Uterus (tissue), 4 donors: ENCODE measurements around the gene TMEM87B. TPM values are rescaled to one million over a fixed set of nuclear protein-coding genes. Genes with fewer than 3 reads are reported as not detected.
"Not testable (repeated sequence)": the region's sequence is repeated elsewhere in the genome, so short reads cannot be mapped to it uniquely, and the experiment has no call there.

Experiments used
- DNase-seq, 2 donors: peaks; one replicate each; pipeline ENCODE4 v3.0.0-alpha.2; 2019 to 2020
- H3K27ac ChIP-seq, 2 donors: fragments of 200-600 bp; sonication (generic); 1 replicate in 1 of 2; 2 replicates in 1 of 2; pipeline ENCODE4 v1.5.1; 2016 to 2018
- H3K27me3 ChIP-seq, 2 donors: fragments of 200-600 bp; sonication (generic); one replicate each; pipeline ENCODE4 v1.5.1; 2018 to 2019; ENCODE audit warnings: control low read depth in 1 of 2
- H3K36me3 ChIP-seq, 2 donors: fragments of 200-600 bp; sonication (generic); one replicate each; pipeline ENCODE4 v1.5.1; 2019; ENCODE audit warnings: control low read depth in 1 of 2
- H3K4me1 ChIP-seq, 2 donors: fragments of 200-600 bp; sonication (generic); one replicate each; pipeline ENCODE4 v1.5.1; 2018 to 2019; ENCODE audit warnings: control low read depth in 1 of 2
- H3K4me3 ChIP-seq, 2 donors: fragments of 200-600 bp; sonication (generic); 1 replicate in 1 of 2; 2 replicates in 1 of 2; pipeline ENCODE4 v1.5.1; 2018 to 2019; ENCODE audit warnings: mild to moderate bottlenecking in 1 of 2
- H3K9me3 ChIP-seq, 2 donors: fragments of 200-600 bp; sonication (generic); one replicate each; pipeline ENCODE4 v1.5.1; 2019; ENCODE audit warnings: control low read depth in 1 of 2
- POLR2A ChIP-seq, 2 donors: fragments of 450-650 bp; IDR thresholded peaks; one replicate each; pipeline ENCODE4 v1.6.1; 2016; ENCODE audit warnings: antibody characterized with exemption in 2 of 2, mild to moderate bottlenecking in 1 of 2, moderate library complexity in 1 of 2
- intact Hi-C: fragments of 100-400 bp; cut with DNase I; formaldehyde crosslinking; loops from one replicate; pipeline ENCODE4 v1.15.1; 2023; ENCODE audit warnings: low total_unique reads
- total RNA-seq, 4 donors: library from RNA; depleted of rRNA in 3 of 4; stranded (reverse); fragments of >200 nt in 3 of 4; gene quantifications; one replicate each; pipeline versions ENCODE4 v1.1.0 to v1.2.4, GENCODE V29; 2014 to 2023
- TF ChIP-seq, protein P1 (sequence below), 4 experiments: fragments of 200-600 bp in 2 of 4; fragments of 450-650 bp in 2 of 4; sonication (generic) in 2 of 4; IDR thresholded peaks; one replicate each; pipeline ENCODE4 v1.5.1; 2016 to 2019; ENCODE audit warnings: antibody characterized with exemption in 4 of 4, mild to moderate bottlenecking in 2 of 4, moderate library complexity in 1 of 4
- donor health status: DM: yes; HTN: yes; CAD: no.

The TMEM87B gene
- total RNA-seq, 4 donors from 2014 or later, result 6.7 to 51.6 (median 27.0) TPM

DNA sequence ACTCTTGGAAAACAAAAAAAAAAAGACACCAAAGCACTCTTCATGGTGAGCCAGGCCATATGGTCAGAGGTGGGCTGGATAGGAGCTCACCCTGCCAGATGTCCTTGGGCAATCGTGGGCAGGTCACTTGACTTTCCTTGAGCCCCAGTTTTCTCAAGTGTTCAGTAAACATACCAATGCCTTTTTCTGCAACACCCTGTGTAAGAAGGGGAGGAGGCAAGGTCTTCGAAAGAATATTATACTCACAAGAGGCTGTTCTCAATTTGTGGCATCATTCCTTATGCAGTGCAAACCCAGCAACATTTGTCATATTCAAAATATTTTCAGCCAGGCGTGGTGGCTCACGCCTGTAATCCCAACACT is 22.9 kb upstream of the TMEM87B start:
- intact Hi-C loops, result no loop called here

DNA sequence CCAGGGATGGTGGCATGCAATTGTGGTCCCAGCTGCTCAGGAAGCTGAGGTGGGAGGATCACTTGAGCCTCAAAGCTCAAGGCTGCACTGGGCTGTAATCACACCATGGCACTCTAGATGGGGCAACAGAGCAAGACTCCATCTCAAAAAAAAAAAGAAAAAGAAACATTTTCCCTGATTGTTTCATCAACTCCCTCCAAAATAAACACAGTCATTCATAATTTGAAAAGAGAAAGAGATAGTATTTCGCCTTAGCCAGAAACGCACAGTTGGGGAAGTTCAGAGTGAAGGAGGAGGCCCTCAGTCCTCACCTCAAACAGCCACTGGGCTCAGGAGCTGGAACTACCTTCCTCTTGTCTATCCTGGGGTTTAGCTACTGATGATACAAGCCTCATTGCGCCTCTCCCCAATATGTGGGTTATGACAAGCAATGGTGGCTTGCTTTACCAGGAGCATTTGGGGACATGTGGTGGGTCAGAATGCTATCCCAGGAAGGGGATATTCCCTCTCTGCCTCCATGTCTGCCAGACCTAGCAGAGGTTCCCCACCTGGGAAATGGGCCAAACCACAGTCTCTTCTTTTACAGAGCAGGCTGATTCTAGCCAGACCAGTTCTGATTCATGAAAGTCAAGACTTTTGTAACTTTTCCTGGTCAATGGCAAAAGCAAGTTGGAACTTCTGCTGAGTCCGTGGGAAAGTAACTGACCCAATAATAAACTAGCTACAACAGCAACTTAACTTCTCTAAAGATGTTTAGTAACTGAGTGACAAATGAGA is 22.2 kb upstream of the TMEM87B start:
- no peak for TF ChIP-seq POLR2A (IDR thresholded peaks at IDR 0.05)
- TF ChIP-seq, protein P1, sequence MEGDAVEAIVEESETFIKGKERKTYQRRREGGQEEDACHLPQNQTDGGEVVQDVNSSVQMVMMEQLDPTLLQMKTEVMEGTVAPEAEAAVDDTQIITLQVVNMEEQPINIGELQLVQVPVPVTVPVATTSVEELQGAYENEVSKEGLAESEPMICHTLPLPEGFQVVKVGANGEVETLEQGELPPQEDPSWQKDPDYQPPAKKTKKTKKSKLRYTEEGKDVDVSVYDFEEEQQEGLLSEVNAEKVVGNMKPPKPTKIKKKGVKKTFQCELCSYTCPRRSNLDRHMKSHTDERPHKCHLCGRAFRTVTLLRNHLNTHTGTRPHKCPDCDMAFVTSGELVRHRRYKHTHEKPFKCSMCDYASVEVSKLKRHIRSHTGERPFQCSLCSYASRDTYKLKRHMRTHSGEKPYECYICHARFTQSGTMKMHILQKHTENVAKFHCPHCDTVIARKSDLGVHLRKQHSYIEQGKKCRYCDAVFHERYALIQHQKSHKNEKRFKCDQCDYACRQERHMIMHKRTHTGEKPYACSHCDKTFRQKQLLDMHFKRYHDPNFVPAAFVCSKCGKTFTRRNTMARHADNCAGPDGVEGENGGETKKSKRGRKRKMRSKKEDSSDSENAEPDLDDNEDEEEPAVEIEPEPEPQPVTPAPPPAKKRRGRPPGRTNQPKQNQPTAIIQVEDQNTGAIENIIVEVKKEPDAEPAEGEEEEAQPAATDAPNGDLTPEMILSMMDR (IDR thresholded peaks at IDR 0.05), result no peak
- intact Hi-C loops, result no loop called here
- H3K9me3 ChIP-seq, result no peaks in the 10 kb centered on the region
- no peak overlapping the region for H3K4me3 ChIP-seq
- no peaks in the 10 kb centered on the region for H3K36me3 ChIP-seq
- no peaks in the 10 kb centered on the region for H3K27me3 ChIP-seq
- H3K4me1 ChIP-seq, result no peaks in the 10 kb centered on the region
- peak in 1 of 2 donors; percentile 37 for DNase-seq
- H3K27ac ChIP-seq, result peak overlapping the region; percentile 23 to 52

More for the DNA sequence above, 22.9 kb upstream of the TMEM87B start:
- DNase-seq, result no peak
- H3K4me1 ChIP-seq, result no peaks in the 10 kb centered on the region
- no peak overlapping the region for H3K4me3 ChIP-seq
- H3K36me3 ChIP-seq, result no peaks in the 10 kb centered on the region
- H3K27ac ChIP-seq, result peak overlapping the region; percentile 23 to 52
- no peaks in the 10 kb centered on the region for H3K27me3 ChIP-seq
- H3K9me3 ChIP-seq, result no peaks in the 10 kb centered on the region
- no peak for TF ChIP-seq POLR2A (IDR thresholded peaks at IDR 0.05)
- TF ChIP-seq, protein P1 (IDR thresholded peaks at IDR 0.05), result no peak

DNA sequence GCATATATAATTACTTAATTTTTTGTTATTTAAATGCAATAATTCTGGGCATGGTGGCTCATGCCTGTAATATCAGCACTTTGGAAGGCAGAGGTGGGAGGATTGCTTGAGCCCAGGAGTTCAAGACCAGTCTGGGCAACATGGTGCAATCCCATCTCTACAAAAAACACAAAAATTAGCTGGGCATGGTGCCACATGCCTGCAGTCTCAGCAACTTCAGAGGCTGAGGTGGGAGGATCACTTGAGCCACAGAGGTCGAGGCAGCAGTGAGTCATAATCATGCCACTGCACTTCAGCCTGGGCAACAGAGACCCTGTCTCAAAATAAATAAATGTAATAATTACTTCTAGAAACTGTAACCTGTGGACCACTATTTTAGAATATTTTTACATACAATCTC is 21.5 kb upstream of the TMEM87B start:
- intact Hi-C loops, result no loop called here
- H3K27me3 ChIP-seq, result no peaks in the 10 kb centered on the region
- DNase-seq, result peak in 1 of 2 donors; percentile 24
- no peaks in the 10 kb centered on the region for H3K4me1 ChIP-seq
- peak overlapping the region in 1 of 2 donors; percentile 52 for H3K27ac ChIP-seq
- no peak overlapping the region for H3K4me3 ChIP-seq
- TF ChIP-seq, protein P1 (IDR thresholded peaks at IDR 0.05), result no peak
- TF ChIP-seq POLR2A (IDR thresholded peaks at IDR 0.05), result no peak
- H3K36me3 ChIP-seq, result no peaks in the 10 kb centered on the region
- H3K9me3 ChIP-seq, result no peaks in the 10 kb centered on the region

DNA sequence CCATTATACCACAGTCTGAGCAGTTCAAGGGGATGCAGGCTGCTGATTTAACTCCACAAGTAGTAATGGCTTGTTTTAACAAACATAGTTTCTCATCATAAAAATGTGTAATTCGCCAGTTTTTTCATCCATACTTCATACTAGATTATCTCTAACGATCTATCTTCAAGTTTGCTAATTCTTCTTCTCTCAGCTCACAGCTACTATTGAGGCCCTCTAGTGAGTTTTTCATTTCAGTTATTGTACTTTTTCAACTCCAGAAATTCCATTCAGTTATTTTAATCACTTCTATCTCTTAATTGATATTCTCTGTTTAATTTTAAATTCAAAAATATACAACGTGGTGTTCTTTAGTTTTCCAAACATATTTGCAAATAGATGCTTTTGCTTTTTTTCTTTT is 20.1 kb upstream of the TMEM87B start:
- intact Hi-C loops, result no loop called here
- H3K9me3 ChIP-seq, result no peaks in the 10 kb centered on the region
- TF ChIP-seq POLR2A (IDR thresholded peaks at IDR 0.05), result no peak
- TF ChIP-seq, protein P1 (IDR thresholded peaks at IDR 0.05), result no peak
- H3K27me3 ChIP-seq, result no peaks in the 10 kb centered on the region
- no peak overlapping the region for H3K27ac ChIP-seq
- H3K4me3 ChIP-seq, result no peak overlapping the region
- no peaks in the 10 kb centered on the region for H3K36me3 ChIP-seq
- no peak for DNase-seq
- no peaks in the 10 kb centered on the region for H3K4me1 ChIP-seq

DNA sequence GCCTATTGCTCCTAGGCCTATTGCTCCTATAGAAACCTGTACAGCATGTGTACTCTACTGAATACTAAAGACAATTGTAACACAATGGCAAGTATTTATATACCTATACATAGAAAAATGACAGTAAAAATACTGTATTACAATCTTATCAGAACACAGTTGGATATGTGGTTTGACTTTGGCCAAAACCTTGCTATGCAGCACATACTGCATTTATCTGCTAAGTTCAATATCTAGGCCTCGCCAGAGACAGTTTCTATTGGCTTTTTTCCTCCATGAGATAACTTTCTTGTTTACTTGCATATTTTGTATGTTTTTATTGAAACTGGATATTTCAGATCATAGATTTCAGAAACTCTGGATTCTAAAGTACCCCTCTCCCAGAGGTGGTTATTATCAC is 19.3 kb upstream of the TMEM87B start:
- Histone ChIP-seq H3K27me3 (no peaks in the 10 kb centered on the region), H3K9me3 (no peaks in the 10 kb centered on the region), H3K27ac (no peak overlapping the region), H3K4me3 (no peak overlapping the region), H3K4me1 (no peaks in the 10 kb centered on the region), H3K36me3 (no peaks in the 10 kb centered on the region)
- intact Hi-C loops, result no loop called here
- no peak for DNase-seq
- TF ChIP-seq, protein P1 (IDR thresholded peaks at IDR 0.05), result no peak
- TF ChIP-seq POLR2A (IDR thresholded peaks at IDR 0.05), result no peak

DNA sequence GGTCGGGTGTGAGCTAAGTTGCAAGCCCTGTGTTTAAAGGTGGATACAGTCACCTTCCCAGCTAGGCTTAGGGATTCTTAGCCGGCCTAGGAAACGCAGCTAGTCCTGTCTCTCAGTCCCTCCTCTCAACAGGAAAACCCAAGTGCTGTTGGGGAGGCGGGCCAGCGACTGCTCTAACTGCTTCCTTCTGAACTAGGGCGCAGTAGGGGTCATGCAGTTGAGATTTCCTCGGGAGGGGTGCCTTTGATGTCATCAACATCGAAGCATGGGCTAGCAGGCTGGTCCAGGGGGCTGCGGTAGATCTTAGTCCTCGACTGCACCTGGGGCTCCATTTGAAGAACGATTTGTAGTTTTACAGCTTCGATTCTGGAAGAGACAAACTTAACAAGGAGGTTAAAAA is 15.5 kb upstream of the TMEM87B start:
- intact Hi-C loops, DNase-seq, H3K36me3 ChIP-seq, H3K9me3 ChIP-seq, H3K4me3 ChIP-seq, H3K4me1 ChIP-seq, H3K27me3 ChIP-seq, H3K27ac ChIP-seq: not testable (repeated sequence)

DNA sequence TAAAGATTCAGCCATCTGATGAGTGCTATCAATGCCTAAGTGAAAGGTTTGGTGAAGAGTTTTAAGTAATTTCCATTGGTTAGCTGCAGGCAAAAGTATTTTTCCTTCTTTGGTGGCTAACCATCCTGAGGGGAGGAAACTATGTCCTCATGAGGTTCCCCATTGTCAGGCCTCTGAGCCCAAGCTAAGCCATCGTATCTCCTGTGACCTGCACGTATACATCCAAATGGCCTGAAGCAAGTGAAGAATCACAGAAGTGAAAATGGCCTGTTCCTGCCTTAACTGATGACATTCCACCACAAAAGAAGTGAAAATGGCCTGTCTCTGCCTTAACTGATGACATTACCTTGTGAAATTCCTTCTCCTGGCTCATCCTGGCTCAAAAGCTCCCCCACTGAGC is 15.0 kb upstream of the TMEM87B start:
- DNase-seq, H3K36me3 ChIP-seq, H3K27me3 ChIP-seq, intact Hi-C loops, H3K4me1 ChIP-seq, H3K4me3 ChIP-seq, H3K27ac ChIP-seq, H3K9me3 ChIP-seq: not testable (repeated sequence)

DNA sequence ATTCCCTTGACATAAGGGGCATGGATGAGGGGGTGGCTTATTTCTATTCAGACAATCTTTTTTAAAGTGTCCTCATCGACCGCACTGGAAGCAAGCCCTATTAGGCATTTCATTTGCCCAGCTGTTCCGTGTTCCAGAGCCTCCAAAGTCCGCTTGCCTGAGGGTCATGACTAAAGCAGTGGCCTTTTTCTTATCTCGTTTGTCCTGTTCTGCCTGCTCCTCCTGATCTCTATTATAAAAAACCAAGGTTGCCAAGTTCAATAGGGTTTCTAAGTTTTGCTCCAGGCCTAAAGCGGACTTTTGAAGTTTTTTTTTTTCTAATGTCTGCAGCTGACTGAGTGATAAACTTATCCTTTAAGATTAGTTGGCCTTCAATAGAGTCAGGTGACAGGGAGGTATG is 13.6 kb upstream of the TMEM87B start:
- intact Hi-C loops, H3K27me3 ChIP-seq, H3K36me3 ChIP-seq, H3K4me1 ChIP-seq, H3K4me3 ChIP-seq, H3K27ac ChIP-seq, DNase-seq, H3K9me3 ChIP-seq: not testable (repeated sequence)
